ENCODE data around the gene ATP4A. TPM values are rescaled to one million over a fixed set of nuclear protein-coding genes. Genes with fewer than 3 reads are reported as not detected.
"Not testable (repeated sequence)": the region's sequence is repeated elsewhere in the genome, so short reads cannot be mapped to it uniquely, and the experiment has no call there.

The ATP4A gene
- polyA plus RNA-seq, 1 experiment: not detected

DNA sequence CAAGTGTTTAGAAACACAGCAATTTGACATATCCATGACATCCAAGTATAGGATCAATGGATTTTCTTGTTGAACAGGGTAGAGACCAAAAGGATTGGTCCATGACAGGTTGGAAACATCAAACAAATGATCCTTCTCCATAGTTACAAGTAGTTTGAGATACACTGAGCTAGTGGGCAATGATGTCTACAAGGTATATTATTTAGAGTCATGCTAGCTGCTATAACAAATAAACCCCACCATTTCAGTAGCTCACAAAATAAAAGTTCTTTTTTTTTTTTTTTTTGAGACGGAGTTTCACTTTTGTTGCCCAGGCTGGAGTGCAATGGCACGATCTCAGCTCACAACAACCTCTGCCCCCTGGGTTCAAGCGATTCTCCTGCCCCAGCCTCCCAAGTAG, 44.2 kb upstream of the ATP4A start:
- 0 out of 2 replicates have a peak, but pooled peaks cover 1% of the 10 kb centered on the region for H3K27me3 ChIP-seq (ENCODE audit: control insufficient read depth, insufficient read depth, low read length)
- no peaks in the 10 kb centered on the region for H3K36me3 ChIP-seq (ENCODE audit: control insufficient read depth, insufficient read depth, low read length)
- TF ChIP-seq CTCF (IDR thresholded peaks at IDR 0.05; ENCODE audit: insufficient read depth, low read depth, low read length): no peak
- POLR2A ChIA-PET: no interaction called here
- no peak for DNase-seq (ENCODE audit: low read depth)
- CTCF ChIA-PET: interaction anchor here (0.9 to 2.0 kb wide), 2 partner anchors 15 to 98 kb away, joined by 3 to 5 read pairs; no protein-coding TSS in a partner anchor
- H3K4me3 ChIP-seq (ENCODE audit: low read depth, low read length): no peak overlapping the region

- H3K36me3 ChIP-seq (ENCODE audit: control insufficient read depth, insufficient read depth, low read length); POLR2A ChIA-PET; H3K4me3 ChIP-seq (ENCODE audit: low read depth, low read length); DNase-seq (ENCODE audit: low read depth); H3K27me3 ChIP-seq (ENCODE audit: control insufficient read depth, insufficient read depth, low read length): not testable (repeated sequence)
- CTCF ChIA-PET: interaction anchor here (2.0 kb wide), 1 partner anchor 15 kb away, joined by 5 read pairs; no protein-coding TSS in a partner anchor
Measured at GRCh38 chr19:35607170-35607569, 43.7 kb upstream of the ATP4A start.

DNA sequence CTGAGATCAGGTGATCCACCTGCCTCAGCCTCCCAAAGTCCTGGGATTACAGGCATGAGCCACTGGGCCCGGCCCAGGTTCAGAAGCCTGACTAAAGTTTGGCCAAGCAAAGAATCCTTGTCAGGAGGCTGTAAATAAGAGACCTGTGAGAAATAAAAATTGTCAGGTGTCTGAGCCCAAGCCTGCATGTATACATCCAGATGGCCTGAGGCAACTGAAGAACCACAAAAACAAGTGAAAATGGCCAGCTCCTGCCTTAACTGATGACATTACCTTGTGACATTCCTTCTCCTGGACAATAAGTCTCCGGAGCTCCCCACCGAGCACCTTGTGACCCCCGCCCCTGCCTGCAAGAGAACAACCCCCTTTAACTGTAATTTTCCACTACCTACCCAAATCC, 41.0 kb upstream of the ATP4A start:
- H3K36me3 ChIP-seq (ENCODE audit: control insufficient read depth, insufficient read depth, low read length); H3K27me3 ChIP-seq (ENCODE audit: control insufficient read depth, insufficient read depth, low read length); POLR2A ChIA-PET; CTCF ChIA-PET; DNase-seq (ENCODE audit: low read depth); H3K4me3 ChIP-seq (ENCODE audit: low read depth, low read length): not testable (repeated sequence)

DNA sequence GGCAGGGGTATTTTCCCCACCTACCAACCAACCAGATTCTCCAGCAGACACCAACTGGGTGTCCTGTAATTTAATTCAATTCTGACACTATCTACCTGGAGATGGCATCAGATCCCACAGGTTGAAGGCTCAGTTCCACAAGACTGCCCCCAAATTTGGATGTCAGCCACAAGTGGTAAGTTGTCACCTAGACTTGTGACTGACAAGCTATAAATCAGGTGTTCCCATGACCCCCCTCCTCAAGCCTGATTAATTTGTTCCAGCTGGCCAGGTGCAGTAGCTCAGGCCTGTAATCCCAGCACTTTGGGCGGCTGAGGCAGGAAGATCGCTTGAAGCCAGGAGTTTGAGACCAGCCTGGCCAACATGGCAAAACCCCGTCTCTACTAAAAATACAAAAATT, 38.5 kb upstream of the ATP4A start:
- TF ChIP-seq CTCF (IDR thresholded peaks at IDR 0.05; ENCODE audit: insufficient read depth, low read depth, low read length): no peak
- POLR2A ChIA-PET: no interaction called here
- Histone ChIP-seq H3K4me3 (ENCODE audit: low read depth, low read length) (no peak overlapping the region), H3K27me3 (ENCODE audit: control insufficient read depth, insufficient read depth, low read length) (no peaks in the 10 kb centered on the region), H3K36me3 (ENCODE audit: control insufficient read depth, insufficient read depth, low read length) (no peaks in the 10 kb centered on the region)
- DNase-seq (ENCODE audit: low read depth): no peak
- CTCF ChIA-PET: no interaction called here

DNA sequence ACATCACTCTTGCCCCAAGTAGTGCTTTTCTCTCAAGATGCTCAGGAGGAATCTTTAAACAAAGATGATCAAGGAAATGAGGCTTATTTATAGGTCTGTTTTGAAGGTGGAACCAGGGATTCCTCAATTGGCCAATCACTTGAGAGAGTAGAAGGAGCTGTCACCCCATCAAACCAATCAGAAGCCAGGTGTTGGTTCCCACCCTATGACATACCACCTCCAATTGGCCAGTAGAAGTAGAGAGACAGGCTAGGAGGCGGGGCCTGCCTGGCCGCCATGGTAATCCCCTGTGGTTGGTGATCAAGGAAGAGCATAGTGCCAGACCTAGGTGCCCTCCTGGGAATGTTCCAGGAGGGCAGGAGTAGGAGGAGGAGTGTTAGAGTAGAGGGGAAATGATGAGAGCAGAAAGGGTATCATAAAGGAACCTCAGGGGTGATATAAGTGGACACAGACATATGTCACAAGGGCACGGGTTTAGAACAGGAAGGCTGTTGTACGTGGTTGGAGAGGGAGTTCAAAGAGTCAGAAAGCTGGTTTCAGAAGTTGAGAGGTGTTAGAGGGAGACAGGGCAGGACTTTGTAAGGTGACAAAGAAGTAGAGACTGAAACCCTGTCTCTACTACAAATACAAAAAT, 33.0 kb upstream of the ATP4A start:
- DNase-seq (ENCODE audit: low read depth): no peak
- no peaks in the 10 kb centered on the region for H3K27me3 ChIP-seq (ENCODE audit: control insufficient read depth, insufficient read depth, low read length)
- no peak for TF ChIP-seq CTCF (IDR thresholded peaks at IDR 0.05; ENCODE audit: insufficient read depth, low read depth, low read length)
- POLR2A ChIA-PET: no interaction called here
- H3K4me3 ChIP-seq (ENCODE audit: low read depth, low read length): no peak overlapping the region
- CTCF ChIA-PET: no interaction called here
- H3K36me3 ChIP-seq (ENCODE audit: control insufficient read depth, insufficient read depth, low read length): no peaks in the 10 kb centered on the region

DNA sequence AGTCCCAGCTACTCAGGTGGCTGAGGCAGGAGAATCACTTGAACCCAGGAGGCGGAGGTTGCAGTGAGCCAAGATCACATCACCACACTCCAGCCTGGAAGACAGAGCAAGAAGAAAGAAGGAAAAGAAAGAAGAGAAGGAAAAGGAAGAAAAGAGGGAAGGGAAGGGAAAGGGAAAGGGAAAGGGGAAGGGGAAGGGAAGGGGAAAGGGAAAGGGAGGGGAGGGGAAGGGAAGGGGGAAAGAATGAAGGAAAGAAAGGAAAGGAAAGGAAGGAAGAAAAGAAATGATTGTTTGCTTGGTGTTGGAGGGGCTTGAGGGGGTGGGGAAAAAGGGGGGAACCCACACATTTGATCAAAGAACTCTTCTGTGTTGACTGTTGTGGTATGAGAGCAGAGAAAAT, 32.5 kb upstream of the ATP4A start:
- CTCF ChIA-PET: no interaction called here
- Histone ChIP-seq H3K4me3 (ENCODE audit: low read depth, low read length) (no peak overlapping the region), H3K36me3 (ENCODE audit: control insufficient read depth, insufficient read depth, low read length) (no peaks in the 10 kb centered on the region), H3K27me3 (ENCODE audit: control insufficient read depth, insufficient read depth, low read length) (no peaks in the 10 kb centered on the region)
- POLR2A ChIA-PET: no interaction called here
- DNase-seq (ENCODE audit: low read depth): no peak
- TF ChIP-seq CTCF (IDR thresholded peaks at IDR 0.05; ENCODE audit: insufficient read depth, low read depth, low read length): no peak

- H3K4me3 ChIP-seq (ENCODE audit: low read depth, low read length); H3K27me3 ChIP-seq (ENCODE audit: control insufficient read depth, insufficient read depth, low read length); H3K36me3 ChIP-seq (ENCODE audit: control insufficient read depth, insufficient read depth, low read length); DNase-seq (ENCODE audit: low read depth): not testable (repeated sequence)
- CTCF ChIA-PET: interaction anchor here (5.3 kb wide), 1 partner anchor 86 kb away, joined by 34 read pairs; no protein-coding TSS in a partner anchor
- POLR2A ChIA-PET: interaction anchor here (0.7 kb wide), 1 partner anchor 401 kb away, joined by 3 read pairs; no protein-coding TSS in a partner anchor
Measured at GRCh38 chr19:35595026-35595425, 31.6 kb upstream of the ATP4A start.

All from BJ (cell line).